ENCODE results near the gene TJP2.

TJP2 gene

DNA sequence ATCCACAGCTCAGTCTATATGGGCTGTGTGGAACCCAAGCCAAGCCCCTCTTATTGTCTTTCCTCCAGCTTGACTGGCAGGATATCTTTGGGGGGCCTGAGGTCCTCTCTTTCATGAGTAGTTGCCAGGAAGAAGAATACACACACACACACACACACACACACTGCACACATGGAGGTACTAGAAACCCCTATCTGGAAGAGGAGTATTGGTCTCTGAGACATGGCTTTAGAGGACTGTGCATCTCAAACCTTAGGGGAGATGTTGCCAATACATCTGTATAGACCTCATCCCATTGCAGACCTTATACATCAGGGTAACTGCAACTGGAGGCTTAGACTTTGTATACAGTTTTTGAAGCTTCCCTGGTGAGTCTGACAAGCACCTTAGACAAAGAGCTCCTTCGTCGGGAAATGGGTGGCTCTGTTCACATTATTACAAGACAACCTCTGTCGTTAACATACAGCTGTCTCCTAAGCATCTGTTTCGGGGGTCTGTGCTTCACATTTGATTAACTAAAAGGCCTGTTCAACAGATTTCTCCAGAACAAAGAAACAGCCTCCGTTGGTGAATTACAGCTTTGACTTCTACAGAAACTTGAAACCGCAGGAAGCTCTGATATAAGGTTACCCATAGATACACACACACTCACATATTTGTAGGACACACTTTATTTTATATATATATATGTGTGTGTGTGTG, 145.4 kb downstream of the TJP2 start:
- H3K4me1 ChIP-seq (ENCODE audit: insufficient read depth, low read length): no peaks in the 10 kb centered on the region
- no peaks in the 10 kb centered on the region for H3K27me3 ChIP-seq (ENCODE audit: control insufficient read depth in 1 of 2, insufficient read depth in 2 of 2, low read length in 2 of 2)
- H3K9ac ChIP-seq (ENCODE audit: low read length): no peak overlapping the region
- no peak overlapping the region for H3K27ac ChIP-seq (ENCODE audit: low read depth, low read length)
- no peak overlapping the region for H3K4me3 ChIP-seq (ENCODE audit: low read depth in 1 of 2, low read length in 2 of 2)
- no peaks in the 10 kb centered on the region for H3K36me3 ChIP-seq (ENCODE audit: insufficient read depth, low read length)
- no peaks in the 10 kb centered on the region for H3K9me3 ChIP-seq (ENCODE audit: low read length)

DNA sequence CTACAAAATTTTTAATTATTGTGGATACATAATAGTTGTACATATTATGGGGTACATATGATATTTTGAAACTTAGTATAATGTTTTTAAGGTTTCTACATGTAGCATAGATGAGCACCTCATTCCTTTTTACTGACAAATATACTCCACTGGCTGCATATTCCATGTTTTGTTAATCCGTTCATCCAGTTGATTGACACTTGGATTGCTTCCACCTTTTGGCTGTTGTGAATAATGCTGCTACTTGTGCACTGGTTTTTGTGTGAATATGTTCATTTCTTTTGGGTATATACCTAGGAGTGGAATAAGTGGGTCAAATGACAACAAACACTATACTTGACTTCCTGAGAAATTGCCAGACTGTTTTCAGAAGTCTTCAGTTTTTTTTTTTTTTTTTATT, 148.2 kb downstream of the TJP2 start:
- Histone ChIP-seq H3K9ac (ENCODE audit: low read length) (no peak overlapping the region), H3K27me3 (ENCODE audit: control insufficient read depth in 1 of 2, insufficient read depth in 2 of 2, low read length in 2 of 2) (no peaks in the 10 kb centered on the region), H3K4me1 (ENCODE audit: insufficient read depth, low read length) (no peaks in the 10 kb centered on the region), H3K9me3 (ENCODE audit: low read length) (no peaks in the 10 kb centered on the region), H3K4me3 (ENCODE audit: low read depth in 1 of 2, low read length in 2 of 2) (no peak overlapping the region), H3K36me3 (ENCODE audit: insufficient read depth, low read length) (no peaks in the 10 kb centered on the region), H3K27ac (ENCODE audit: low read depth, low read length) (no peak overlapping the region)

DNA sequence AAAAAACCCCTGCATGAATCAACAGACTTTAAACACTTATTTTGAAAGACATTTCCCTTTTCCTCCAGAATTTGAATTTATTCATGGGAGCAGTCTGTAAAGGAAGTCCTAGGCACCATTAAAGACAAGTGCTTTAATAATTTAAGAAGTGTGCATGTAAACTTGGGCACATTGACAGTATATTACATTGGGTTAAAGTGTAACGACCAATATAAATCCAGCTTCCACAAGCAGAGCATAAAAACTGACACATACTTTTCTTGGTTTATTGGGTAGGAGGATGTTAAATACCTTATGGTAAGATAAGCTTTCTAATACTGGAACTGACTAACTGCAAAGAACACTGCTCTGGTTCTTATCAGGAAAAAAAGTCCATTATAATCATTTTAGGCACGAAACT, 149.8 kb downstream of the TJP2 start:
- Histone ChIP-seq H3K27me3 (ENCODE audit: control insufficient read depth in 1 of 2, insufficient read depth in 2 of 2, low read length in 2 of 2) (no peaks in the 10 kb centered on the region), H3K36me3 (ENCODE audit: insufficient read depth, low read length) (no peaks in the 10 kb centered on the region), H3K9me3 (ENCODE audit: low read length) (no peaks in the 10 kb centered on the region), H3K4me3 (ENCODE audit: low read depth in 1 of 2, low read length in 2 of 2) (no peak overlapping the region), H3K4me1 (ENCODE audit: insufficient read depth, low read length) (no peaks in the 10 kb centered on the region), H3K9ac (ENCODE audit: low read length) (no peak overlapping the region), H3K27ac (ENCODE audit: low read depth, low read length) (no peak overlapping the region)

All from muscle layer of colon (tissue), 2 donors.